Right lobe of liver (tissue), 6 donors: ENCODE data around the gene ARHGAP23. TPM values are rescaled to one million over a fixed set of nuclear protein-coding genes. Genes with fewer than 3 reads are reported as not detected.
A peak's percentile ranks its signal among the peaks of the same experiment; 100 is the strongest.
"Not testable (repeated sequence)": the region's sequence is repeated elsewhere in the genome, so short reads cannot be mapped to it uniquely, and the experiment has no call there.

Experiments used
- ATAC-seq, 4 donors: fragments of 200-7000 bp; cut with Tn5 transposase; one replicate each; pipeline ENCODE4 v1.9.1; 2020; ENCODE audit warnings: mild to moderate bottlenecking in 4 of 4, moderate library complexity in 4 of 4
- DNase-seq, 3 donors: peaks; one replicate each; pipeline ENCODE4 v3.0.0-alpha.2; 2020
- H3K27ac ChIP-seq, 3 donors: fragments of 200-600 bp; one replicate each; pipeline ENCODE4 v1.8.0; 2022
- H3K27me3 ChIP-seq, 2 donors: fragments of 200-600 bp; one replicate each; pipeline ENCODE4 v1.8.0; 2022
- H3K36me3 ChIP-seq, 4 donors: fragments of 200-600 bp; sonication (generic) in 1 of 4; one replicate each; pipeline versions ENCODE4 v1.5.1 to v1.8.0; 2017 to 2022; ENCODE audit warnings: control low read depth in 1 of 4
- H3K4me1 ChIP-seq, 4 donors: fragments of 200-600 bp; sonication (generic) in 1 of 4; one replicate each; pipeline versions ENCODE4 v1.5.1 to v1.8.0; 2017 to 2022; ENCODE audit warnings: control low read depth in 1 of 4
- H3K4me3 ChIP-seq, 3 donors: fragments of 200-600 bp; one replicate each; pipeline ENCODE4 v1.8.0; 2022
- H3K9me3 ChIP-seq, 4 donors: fragments of 200-600 bp; sonication (generic) in 1 of 4; one replicate each; pipeline versions ENCODE4 v1.5.1 to v1.8.0; 2017 to 2022; ENCODE audit warnings: control low read depth in 1 of 4
- POLR2A ChIP-seq: fragments of 450-650 bp; IDR thresholded peaks from one replicate; pipeline ENCODE4 v1.6.1; 2017; ENCODE audit warnings: antibody characterized with exemption, mild to moderate bottlenecking
- WGBS: methylation state at CpG from one replicate; pipeline ENCODE4 v1.1.6; 2018; ENCODE audit warnings: low coverage, low lambda C conversion rate; ENCODE audit not compliant: insufficient coverage; ENCODE audit errors: missing lambda C conversion rate; 5-methylcytosine and 5-hydroxymethylcytosine counted together
- intact Hi-C, 2 donors: fragments of 100-400 bp; cut with DNase I; formaldehyde crosslinking; loops; one replicate each; pipeline versions ENCODE4 v1.11.2 to v1.14.1; 2022
- total RNA-seq, 6 experiments: library from RNA; depleted of rRNA in 2 of 6; stranded (reverse); fragments of >200 nt in 2 of 6; fragmentation: NEBNext Ultra II Directional in 3 of 6; extraction: Animal tissue kit (Norgen Biotek cat#: 25700) in 3 of 6; gene quantifications; one replicate each; pipeline versions ENCODE4 v1.1.0 to v1.2.4, GENCODE V29; 2016 to 2023
- TF ChIP-seq, protein P1 (sequence below), 4 donors: fragments of 200-600 bp in 3 of 4; fragments of 450-650 bp in 1 of 4; IDR thresholded peaks; one replicate each; pipeline versions ENCODE4 v1.5.1 to v1.8.0; 2016 to 2022; ENCODE audit warnings: antibody characterized with exemption in 4 of 4, mild to moderate bottlenecking in 2 of 4
- donor health status: DM: no; HTN: yes; CAD: no.
- donor health status: DM: no; HTN: no; CAD: no.
- donor health status: DM: no; HTN: no; CAD: no.
- donor health status: DM: no; HTN: yes; CAD: no.
- donor health status: DM: no; HTN: yes; CAD: no.

The ARHGAP23 gene
- total RNA-seq, 6 experiments from 2014 or later, result 1.4 to 9.5 (median 3.8) TPM

DNA sequence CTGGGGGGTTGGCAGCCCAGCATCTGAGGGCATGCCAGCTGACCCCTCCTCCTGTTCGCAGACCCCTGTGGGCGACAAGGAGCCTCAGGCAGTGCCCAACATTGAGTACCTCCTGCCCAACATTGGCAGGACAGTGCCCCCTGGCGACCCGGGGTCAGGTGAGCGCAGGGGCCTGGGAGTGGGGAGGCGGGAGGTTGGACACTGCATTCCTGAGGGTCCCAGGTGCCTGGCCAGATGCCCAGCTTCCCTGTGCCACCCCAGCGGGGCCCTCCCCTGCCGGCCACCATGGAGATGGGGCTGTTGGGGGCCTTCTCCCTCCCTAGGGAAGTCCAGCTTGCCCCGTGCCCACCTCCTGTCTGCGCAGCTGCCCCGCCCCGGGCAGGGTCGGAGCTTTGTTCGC lies 70.1 kb downstream of the ARHGAP23 start:
- WGBS, result 83% methylated on average over 2 of the region's 14 CpGs
- Histone ChIP-seq H3K27ac (no peak overlapping the region), H3K9me3 (no peaks in the 10 kb centered on the region), H3K4me1 (no peaks in the 10 kb centered on the region), H3K27me3 (no peaks in the 10 kb centered on the region), H3K36me3 (no peaks in the 10 kb centered on the region), H3K4me3 (no peak overlapping the region)
- TF ChIP-seq, protein P1, sequence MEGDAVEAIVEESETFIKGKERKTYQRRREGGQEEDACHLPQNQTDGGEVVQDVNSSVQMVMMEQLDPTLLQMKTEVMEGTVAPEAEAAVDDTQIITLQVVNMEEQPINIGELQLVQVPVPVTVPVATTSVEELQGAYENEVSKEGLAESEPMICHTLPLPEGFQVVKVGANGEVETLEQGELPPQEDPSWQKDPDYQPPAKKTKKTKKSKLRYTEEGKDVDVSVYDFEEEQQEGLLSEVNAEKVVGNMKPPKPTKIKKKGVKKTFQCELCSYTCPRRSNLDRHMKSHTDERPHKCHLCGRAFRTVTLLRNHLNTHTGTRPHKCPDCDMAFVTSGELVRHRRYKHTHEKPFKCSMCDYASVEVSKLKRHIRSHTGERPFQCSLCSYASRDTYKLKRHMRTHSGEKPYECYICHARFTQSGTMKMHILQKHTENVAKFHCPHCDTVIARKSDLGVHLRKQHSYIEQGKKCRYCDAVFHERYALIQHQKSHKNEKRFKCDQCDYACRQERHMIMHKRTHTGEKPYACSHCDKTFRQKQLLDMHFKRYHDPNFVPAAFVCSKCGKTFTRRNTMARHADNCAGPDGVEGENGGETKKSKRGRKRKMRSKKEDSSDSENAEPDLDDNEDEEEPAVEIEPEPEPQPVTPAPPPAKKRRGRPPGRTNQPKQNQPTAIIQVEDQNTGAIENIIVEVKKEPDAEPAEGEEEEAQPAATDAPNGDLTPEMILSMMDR (IDR thresholded peaks at IDR 0.05), result no peak
- TF ChIP-seq POLR2A, result no peak
- ATAC-seq (no peak), DNase-seq (no peak)
- intact Hi-C loops, result no loop called here

DNA sequence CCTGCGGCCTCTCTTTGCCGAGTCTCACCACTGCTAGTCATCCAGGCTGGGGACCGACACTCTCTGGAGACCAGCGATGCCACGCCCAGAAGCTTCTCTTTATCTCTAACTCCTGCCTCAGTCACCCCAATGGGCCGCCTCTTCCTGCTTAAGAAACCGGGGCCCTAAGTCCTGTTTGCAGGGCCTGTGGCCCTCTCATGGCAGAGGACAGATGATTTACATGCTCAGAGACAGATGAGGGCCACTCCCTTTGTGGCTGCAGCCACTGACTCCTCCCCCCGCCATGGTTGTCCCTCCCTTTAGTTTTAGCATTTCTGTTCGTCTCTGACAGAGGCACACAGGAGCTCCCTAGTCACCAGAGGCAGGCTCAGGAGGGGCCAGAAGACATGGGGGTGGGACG lies 71.0 kb downstream of the ARHGAP23 start:
- intact Hi-C loops, H3K36me3 ChIP-seq: not testable (repeated sequence)
- 74% methylated on average over 7 of the region's 10 CpGs for WGBS

DNA sequence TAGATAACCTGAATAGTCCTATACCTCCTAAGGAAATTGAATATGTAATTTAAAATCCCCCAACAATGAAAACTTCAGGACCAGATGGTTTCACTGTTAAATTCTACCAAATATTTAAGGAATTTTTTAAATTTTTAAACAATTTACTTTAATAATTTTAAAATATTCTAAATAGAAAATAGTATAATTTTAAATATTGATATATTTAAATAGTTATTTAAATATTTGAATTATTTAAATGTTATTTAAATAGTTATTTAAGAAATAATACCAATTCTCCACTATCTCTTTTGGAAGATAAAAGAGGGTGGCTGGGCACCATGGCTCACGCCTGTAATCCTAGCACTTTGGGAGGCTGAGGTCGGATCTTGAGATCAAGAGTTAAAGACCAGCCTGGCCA lies 73.5 kb downstream of the ARHGAP23 start:
- H3K27ac ChIP-seq, ATAC-seq, intact Hi-C loops, DNase-seq, H3K4me3 ChIP-seq, H3K9me3 ChIP-seq, H3K36me3 ChIP-seq, H3K4me1 ChIP-seq, H3K27me3 ChIP-seq: not testable (repeated sequence)
- 90% methylated on average over 2 of the region's 2 CpGs for WGBS

More for the DNA sequence above, 71.0 kb downstream of the ARHGAP23 start:
- not testable (repeated sequence) for DNase-seq, H3K4me3 ChIP-seq, H3K27me3 ChIP-seq, H3K9me3 ChIP-seq, H3K27ac ChIP-seq, ATAC-seq, H3K4me1 ChIP-seq

GRCh38 chr17:38503286-38503913 lies 75.1 kb downstream of the ARHGAP23 start:
- H3K27ac ChIP-seq, ATAC-seq, H3K4me1 ChIP-seq, H3K36me3 ChIP-seq, H3K9me3 ChIP-seq, DNase-seq, intact Hi-C loops, H3K4me3 ChIP-seq, H3K27me3 ChIP-seq: not testable (repeated sequence)
- 88% methylated on average over 6 of the region's 15 CpGs for WGBS

GRCh38 chr17:38504216-38504615 lies 76.0 kb downstream of the ARHGAP23 start:
- DNase-seq, result no peak
- H3K36me3 ChIP-seq, result no peaks in the 10 kb centered on the region
- H3K4me1 ChIP-seq, result no peaks in the 10 kb centered on the region
- no peak overlapping the region for H3K27ac ChIP-seq
- H3K9me3 ChIP-seq, result no peaks in the 10 kb centered on the region
- TF ChIP-seq POLR2A, result no peak
- TF ChIP-seq, protein P1 (IDR thresholded peaks at IDR 0.05), result no peak
- H3K4me3 ChIP-seq, result no peak overlapping the region
- no peaks in the 10 kb centered on the region for H3K27me3 ChIP-seq
- intact Hi-C loops, result no loop called here
- no peak for ATAC-seq
- 89% methylated on average over 9 of the region's 14 CpGs for WGBS

DNA sequence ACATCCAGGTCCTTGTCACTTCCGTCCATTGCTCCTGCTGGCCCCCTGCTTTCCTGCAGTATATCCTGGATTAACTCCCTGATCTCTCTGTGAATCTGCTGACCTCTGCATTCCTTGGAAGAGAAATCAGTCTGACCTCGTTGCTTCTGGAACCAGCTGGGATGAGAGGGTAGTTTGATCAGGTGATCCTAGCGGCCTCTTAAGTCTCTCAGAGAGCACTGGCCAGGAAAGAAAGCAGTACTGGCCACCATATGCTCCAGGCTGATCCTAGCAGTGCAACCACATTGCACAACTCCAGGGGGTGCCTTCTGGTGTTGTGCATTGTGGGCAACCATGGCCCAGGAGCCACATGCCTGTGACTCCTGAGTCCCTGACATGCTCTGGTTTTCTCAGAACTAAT lies 79.2 kb downstream of the ARHGAP23 start:
- WGBS, result 56% methylated on average over 2 of the region's 3 CpGs
- intact Hi-C loops, result no loop called here
- H3K36me3 ChIP-seq, result no peaks in the 10 kb centered on the region
- peaks cover 0 to 5% (median 0%) of the 10 kb centered on the region in 4 donors for H3K4me1 ChIP-seq
- H3K27me3 ChIP-seq, result no peaks in the 10 kb centered on the region
- ATAC-seq (peak in 1 of 4 donors; percentile 31), DNase-seq (no peak)
- no peak for TF ChIP-seq POLR2A
- TF ChIP-seq, protein P1 (IDR thresholded peaks at IDR 0.05), result no peak
- H3K4me3 ChIP-seq, result no peak overlapping the region
- H3K27ac ChIP-seq, result no peak overlapping the region
- H3K9me3 ChIP-seq, result no peaks in the 10 kb centered on the region
